ENCODE data around the gene ZNF630.

GRCh38 chrX:48022100-48022499 lies 49.3 kb downstream of the ZNF630 start:
- TF ChIP-seq CTCF (conservative IDR thresholded peaks at IDR 0.05; ENCODE audit: low read length), result no peak
- no peak for TF ChIP-seq EZH2phosphoT487 (IDR thresholded peaks at IDR 0.05; ENCODE audit: borderline replicate concordance, low read depth, low read length)
